Adrenal gland (tissue), 12 donors: ENCODE data around the gene OOSP1. TPM values are rescaled to one million over a fixed set of nuclear protein-coding genes. Genes with fewer than 3 reads are reported as not detected.

ENCODE experiments used
- DNase-seq, 7 donors: peaks; one replicate each; pipeline ENCODE4 v3.0.0-alpha.2; 2019 to 2020
- H3K27ac ChIP-seq, 5 donors: fragments of 200-600 bp; sonication (generic) in 4 of 5; 1 replicate in 3 of 5; 2 replicates in 2 of 5; pipeline versions ENCODE4 v1.5.1 to v1.8.0; 2016 to 2020; ENCODE audit warnings: mild to moderate bottlenecking in 1 of 5
- H3K27me3 ChIP-seq: fragments of 200-600 bp; 2 replicates; pipeline ENCODE4 v1.8.0; 2021
- H3K36me3 ChIP-seq, 2 donors: fragments of 200-600 bp; replicated peaks in 1 of 2; 1 replicate in 1 of 2; 2 replicates in 1 of 2; pipeline versions ENCODE4 v1.5.1 to v1.8.0; 2018 to 2022
- H3K4me1 ChIP-seq, 2 donors: fragments of 200-600 bp; replicated peaks in 1 of 2; 1 replicate in 1 of 2; 2 replicates in 1 of 2; pipeline versions ENCODE4 v1.5.1 to v1.8.0; 2018 to 2021
- H3K4me3 ChIP-seq, 4 donors: fragments of 200-600 bp; sonication (generic) in 3 of 4; one replicate each; pipeline ENCODE4 v1.5.1; 2016 to 2018
- H3K9me3 ChIP-seq, 3 donors: fragments of 200-600 bp; sonication (generic) in 1 of 3; replicated peaks in 1 of 3; 1 replicate in 2 of 3; 2 replicates in 1 of 3; pipeline versions ENCODE4 v1.5.1 to v1.8.0; 2016 to 2021
- CTCF ChIP-seq, 6 experiments: fragments of 450-650 bp in 4 of 6; fragments of 200-600 bp in 2 of 6; sonication (generic) in 1 of 6; IDR thresholded peaks; 1 replicate in 5 of 6; 2 replicates in 1 of 6; pipeline versions ENCODE4 v1.5.1 to v1.8.0; 2016 to 2021; ENCODE audit warnings: antibody characterized with exemption in 6 of 6, mild to moderate bottlenecking in 2 of 6, moderate library complexity in 1 of 6
- POLR2A ChIP-seq, 2 donors: fragments of 450-650 bp; IDR thresholded peaks; one replicate each; pipeline ENCODE4 v1.6.1; 2017; ENCODE audit warnings: antibody characterized with exemption in 2 of 2, mild to moderate bottlenecking in 2 of 2, moderate library complexity in 1 of 2
- WGBS, 4 donors: extraction: QIAGEN DNeasy Blood & Tissue Kit in 2 of 4; methylation state at CpG; one replicate each; pipeline versions ENCODE4 v1.1.5 to v1.1.7; 2013 to 2017; 5-methylcytosine and 5-hydroxymethylcytosine counted together
- intact Hi-C, 2 donors: fragments of 100-400 bp; cut with DNase I; formaldehyde crosslinking; loops; one replicate each; pipeline versions ENCODE4 v1.14.1 to v1.15.0; 2022 to 2023
- polyA plus RNA-seq, 3 donors: library from polyadenylated mRNA; stranded (reverse); fragments of 200-250 nt in 2 of 3; fragments of 350-450 nt in 1 of 3; fragmentation: Illumina TruSeq in 1 of 3; extraction: RNeasy Lipid Tissue Mini Kit (QIAGEN cat#74804) in 1 of 3; gene quantifications; one replicate each; pipeline ENCODE4 v1.2.3, GENCODE V29; 2013 to 2014
- total RNA-seq, 9 donors: library from RNA; depleted of rRNA in 4 of 9; stranded (reverse); fragments of >200 nt in 4 of 9; fragments of 120-200 nt in 1 of 9; fragmentation: NEBNext Ultra II Directional in 1 of 9; extraction: Animal tissue kit (Norgen Biotek cat#: 25700) in 1 of 9; gene quantifications; one replicate each; pipeline versions ENCODE4 v1.1.0 to v1.2.4, GENCODE V29; 2013 to 2023
- donor health status: healthy with polysubstance abuse.
- donor health status: Bipolar disorder and iron deficiency.
- donor health status: DM: yes; HTN: yes; CAD: no.
- donor health status: DM: no; HTN: no; CAD: no.
- donor health status: DM: no; HTN: no; CAD: no.
- donor health status: DM: yes; HTN: yes; CAD: no.

Gene OOSP1
- total and polyA plus RNA-seq, 12 donors, result not detected

GRCh38 chr11:59966201-59966600 is 28.0 kb downstream of the OOSP1 start:
- TF ChIP-seq CTCF (IDR thresholded peaks at IDR 0.05), result no peak
- TF ChIP-seq POLR2A (IDR thresholded peaks at IDR 0.05), result no peak
- H3K27ac ChIP-seq, result no peak overlapping the region
- WGBS, 4 donors, result 83 to 95% (median 92%) methylated on average over 3 of the region's 3 CpGs
- no peaks in the 10 kb centered on the region for H3K4me1 ChIP-seq
- no peak for DNase-seq
- H3K36me3 ChIP-seq, result no peaks in the 10 kb centered on the region
- no peaks in the 10 kb centered on the region for H3K9me3 ChIP-seq
- intact Hi-C loops, result no loop called here
- no peaks in the 10 kb centered on the region for H3K27me3 ChIP-seq
- H3K4me3 ChIP-seq, result no peak overlapping the region

- Histone ChIP-seq H3K27me3 (no peaks in the 10 kb centered on the region), H3K27ac (no peak overlapping the region), H3K4me3 (no peak overlapping the region), H3K36me3 (no peaks in the 10 kb centered on the region), H3K9me3 (no peaks in the 10 kb centered on the region), H3K4me1 (no peaks in the 10 kb centered on the region)
- intact Hi-C loops, result no loop called here
- WGBS, 4 donors, result 61 to 85% (median 79%) methylated on average over 3 of the region's 3 CpGs
- TF ChIP-seq CTCF (IDR thresholded peaks at IDR 0.05) (no peak), POLR2A (IDR thresholded peaks at IDR 0.05) (no peak)
- DNase-seq, result no peak
Measured at GRCh38 chr11:59967677-59968394, 29.6 kb downstream of the OOSP1 start.

GRCh38 chr11:59968395-59968783 is 30.2 kb downstream of the OOSP1 start:
- Histone ChIP-seq H3K4me3 (no peak overlapping the region), H3K27ac (no peak overlapping the region), H3K9me3 (no peaks in the 10 kb centered on the region), H3K27me3 (no peaks in the 10 kb centered on the region), H3K4me1 (no peaks in the 10 kb centered on the region), H3K36me3 (no peaks in the 10 kb centered on the region)
- intact Hi-C loops, result no loop called here
- DNase-seq, result no peak
- WGBS, 4 donors, result 77 to 88% (median 80%) methylated on average over 1 of the region's 1 CpG
- TF ChIP-seq POLR2A (IDR thresholded peaks at IDR 0.05) (no peak), CTCF (IDR thresholded peaks at IDR 0.05) (no peak)

GRCh38 chr11:59973097-59973496 is 34.9 kb downstream of the OOSP1 start:
- no peak overlapping the region for H3K27ac ChIP-seq
- intact Hi-C loops, result no loop called here
- no peaks in the 10 kb centered on the region for H3K27me3 ChIP-seq
- WGBS, 4 donors, result 64 to 75% (median 70%) methylated on average over 5 of the region's 5 CpGs
- no peaks in the 10 kb centered on the region for H3K9me3 ChIP-seq
- TF ChIP-seq POLR2A (IDR thresholded peaks at IDR 0.05) (no peak), CTCF (IDR thresholded peaks at IDR 0.05) (no peak)
- H3K36me3 ChIP-seq, result no peaks in the 10 kb centered on the region
- H3K4me3 ChIP-seq, result no peak overlapping the region
- DNase-seq, result no peak
- H3K4me1 ChIP-seq, result no peaks in the 10 kb centered on the region
